K562 (cell line): ENCODE data around the gene MID1IP1. TPM values are rescaled to one million over a fixed set of nuclear protein-coding genes. Genes with fewer than 3 reads are reported as not detected.

Source experiments
- ARNT ChIP-seq, 2 experiments: fragments of 450-650 bp; IDR thresholded peaks; 2 replicates each; pipeline ENCODE4 v1.6.1; 2016; ENCODE audit warnings: mild to moderate bottlenecking in 1 of 2
- FUS ChIP-seq: fragments of 200-400 bp; formaldehyde crosslinking; optimal IDR thresholded peaks from 2 replicates; pipeline ENCODE3; 2017; ENCODE audit warnings: low read depth, low read length
- HDAC1 ChIP-seq, 2 experiments: fragments of 450-650 bp; IDR thresholded peaks; 2 replicates each; pipeline ENCODE4 v1.6.1; 2016 to 2017; ENCODE audit warnings: inconsistent platforms in 1 of 2, mild to moderate bottlenecking in 1 of 2, moderate library complexity in 1 of 2
- HMG20B ChIP-seq: fragments of 250-450 bp; sonication (Bioruptor Pico); IDR thresholded peaks from 2 replicates; pipeline ENCODE4 v1.5.0; 2021; ENCODE audit warnings: mild to moderate bottlenecking
- MTA3 ChIP-seq: fragments of 450-650 bp; formaldehyde crosslinking; IDR thresholded peaks from 2 replicates; pipeline ENCODE4 v1.6.1; 2017; ENCODE audit warnings: mild to moderate bottlenecking, borderline replicate concordance
- MXI1 ChIP-seq: IDR thresholded peaks from 2 replicates; pipeline ENCODE4 v1.6.1; 2011; ENCODE audit warnings: low read depth, mild to moderate bottlenecking, improper control_type of control experiment, low read length
- OTX1 ChIP-seq: fragments of 450-650 bp; formaldehyde crosslinking; IDR thresholded peaks from 2 replicates; pipeline ENCODE4 v1.4.0; 2022; ENCODE audit warnings: mild to moderate bottlenecking
- PTTG1 ChIP-seq: fragments of 450-650 bp; IDR thresholded peaks from 2 replicates; pipeline ENCODE4 v1.6.1; 2016; ENCODE audit warnings: low read depth, mild to moderate bottlenecking, missing genetic modification characterization, missing compliant biosample characterization
- RBM22 ChIP-seq: fragments of 200-400 bp; formaldehyde crosslinking; IDR thresholded peaks from 2 replicates; pipeline ENCODE4 v1.6.1; 2018; ENCODE audit warnings: low read length, low read depth; ENCODE audit not compliant: poor library complexity, severe bottlenecking
- TOE1 ChIP-seq, 2 experiments: fragments of 450-650 bp in 1 of 2; sonication (generic) in 1 of 2; formaldehyde crosslinking in 1 of 2; IDR thresholded peaks; 2 replicates each; pipeline versions ENCODE4 v1.7.1 to v1.8.0; 2016 to 2022; ENCODE audit warnings: borderline replicate concordance in 2 of 2, mild to moderate bottlenecking in 2 of 2, antibody characterized with exemption in 1 of 2, inconsistent platforms in 1 of 2, low read depth in 1 of 2, missing genetic modification reagents in 1 of 2, moderate library complexity in 1 of 2
- ZBTB34 ChIP-seq: fragments of 250-450 bp; sonication (Bioruptor Pico); IDR thresholded peaks from 2 replicates; pipeline ENCODE4 v1.8.0; 2021; ENCODE audit warnings: mild to moderate bottlenecking, moderate library complexity
- ZNF121 ChIP-seq: sonication (generic); formaldehyde crosslinking; conservative IDR thresholded peaks from 2 replicates; pipeline ENCODE4 v1.8.0; 2022; ENCODE audit warnings: missing genetic modification reagents
- ZNF384 ChIP-seq: IDR thresholded peaks from 2 replicates; pipeline ENCODE4 v1.6.1; 2012; ENCODE audit warnings: low read depth, low read length, improper control_type of control experiment
- ZNF766 ChIP-seq: fragments of 200-800 bp; sonication (Bioruptor generic); conservative IDR thresholded peaks from 2 replicates; pipeline ENCODE4 v1.6.1; 2016; ENCODE audit warnings: missing genetic modification characterization, missing compliant biosample characterization
- polyA plus RNA-seq, 8 experiments: library from polyadenylated mRNA; depleted of rRNA in 4 of 8; stranded (reverse) in 5 of 8; unstranded in 3 of 8; fragments of >200 nt; fragmentation: Nextera tagmentation in 2 of 8; fragmentation: Illumina TruSeq in 1 of 8; extraction: Ambion mirVana in 2 of 8; extraction: Trizol in 1 of 8; gene quantifications; 2 replicates each; pipeline versions ENCODE4 v1.2.1 to v1.2.3, GENCODE V29; 2011 to 2014; ENCODE audit warnings: inconsistent platforms in 1 of 8, missing spikeins in 1 of 8
- total RNA-seq, 7 experiments: library from RNA; depleted of rRNA in 6 of 7; stranded (reverse); fragments of >200 nt in 6 of 7; fragmentation: Illumina TruSeq in 2 of 7; extraction: Trizol in 2 of 7; gene quantifications; 2 replicates each; pipeline versions ENCODE4 v1.2.1 to v1.2.3, GENCODE V29; 2011 to 2021; ENCODE audit warnings: low replicate concordance in 1 of 7
- TF ChIP-seq, protein P1 (sequence below): sonication (generic); formaldehyde crosslinking; IDR thresholded peaks from 2 replicates; pipeline ENCODE4 v1.9.0; 2022; ENCODE audit warnings: mild to moderate bottlenecking, missing genetic modification reagents
- TF ChIP-seq, protein P2 (sequence below): fragments of 250-450 bp; sonication (Bioruptor Pico); IDR thresholded peaks from 2 replicates; pipeline ENCODE4 v1.8.0; 2021; ENCODE audit warnings: moderate library complexity, mild to moderate bottlenecking, inconsistent platforms
- TF ChIP-seq, protein P3 (sequence below): sonication (generic); formaldehyde crosslinking; IDR thresholded peaks from 2 replicates; pipeline ENCODE4 v1.8.0; 2023; ENCODE audit warnings: missing genetic modification reagents, mild to moderate bottlenecking, borderline replicate concordance
- TF ChIP-seq, protein P4 (sequence below): fragments of 200-400 bp; formaldehyde crosslinking; IDR thresholded peaks from 2 replicates; pipeline ENCODE4 v1.6.1; 2017; ENCODE audit warnings: mild to moderate bottlenecking, low read depth, low read length, moderate library complexity

The MID1IP1 gene
- total and polyA plus RNA-seq, 9 of the 15 experiments (the other 6 are each of a cell fraction or from before 2014, with no cell fraction given) = 0.51 to 102 (median 27.5) TPM

GRCh38 chrX:38841750-38842149 is 40.5 kb downstream of the MID1IP1 start (continued):
- TF ChIP-seq, protein P1, sequence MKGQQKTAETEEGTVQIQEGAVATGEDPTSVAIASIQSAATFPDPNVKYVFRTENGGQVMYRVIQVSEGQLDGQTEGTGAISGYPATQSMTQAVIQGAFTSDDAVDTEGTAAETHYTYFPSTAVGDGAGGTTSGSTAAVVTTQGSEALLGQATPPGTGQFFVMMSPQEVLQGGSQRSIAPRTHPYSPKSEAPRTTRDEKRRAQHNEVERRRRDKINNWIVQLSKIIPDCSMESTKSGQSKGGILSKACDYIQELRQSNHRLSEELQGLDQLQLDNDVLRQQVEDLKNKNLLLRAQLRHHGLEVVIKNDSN (CRISPR knock-in tag) = no peak
- TF ChIP-seq HMG20B (CRISPR knock-in tag) (no peak), FUS (no peak), ZNF121 (no peak), ZBTB34 (CRISPR knock-in tag) (no peak), MTA3 (0 out of 2 replicates have a peak, but pooled peaks have one; percentile 50), OTX1 (CRISPR knock-in tag) (no peak), ARNT (IDR thresholded peaks at IDR 0.05) (no peak), PTTG1 (tag) (no peak), ZNF766 (peak; percentile 36; the same call in 1 of the 2 replicates), HDAC1 (IDR thresholded peaks at IDR 0.05) (peak in 1 of 2 experiments; percentile 56; a peak in 1 of 4 replicates), MXI1 (no peak), ZNF384 (no peak), RBM22 (no peak), TOE1 (IDR thresholded peaks at IDR 0.05; ENCODE audit: borderline replicate concordance) (no peak; the same call in 1 of the 2 replicates), TOE1 (CRISPR knock-in tag; IDR thresholded peaks at IDR 0.05; ENCODE audit: borderline replicate concordance, low read depth) (no peak)
- TF ChIP-seq, protein P2, sequence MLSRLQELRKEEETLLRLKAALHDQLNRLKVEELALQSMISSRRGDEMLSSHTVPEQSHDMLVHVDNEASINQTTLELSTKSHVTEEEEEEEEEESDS (CRISPR knock-in tag) = no peak
- TF ChIP-seq, protein P3, sequence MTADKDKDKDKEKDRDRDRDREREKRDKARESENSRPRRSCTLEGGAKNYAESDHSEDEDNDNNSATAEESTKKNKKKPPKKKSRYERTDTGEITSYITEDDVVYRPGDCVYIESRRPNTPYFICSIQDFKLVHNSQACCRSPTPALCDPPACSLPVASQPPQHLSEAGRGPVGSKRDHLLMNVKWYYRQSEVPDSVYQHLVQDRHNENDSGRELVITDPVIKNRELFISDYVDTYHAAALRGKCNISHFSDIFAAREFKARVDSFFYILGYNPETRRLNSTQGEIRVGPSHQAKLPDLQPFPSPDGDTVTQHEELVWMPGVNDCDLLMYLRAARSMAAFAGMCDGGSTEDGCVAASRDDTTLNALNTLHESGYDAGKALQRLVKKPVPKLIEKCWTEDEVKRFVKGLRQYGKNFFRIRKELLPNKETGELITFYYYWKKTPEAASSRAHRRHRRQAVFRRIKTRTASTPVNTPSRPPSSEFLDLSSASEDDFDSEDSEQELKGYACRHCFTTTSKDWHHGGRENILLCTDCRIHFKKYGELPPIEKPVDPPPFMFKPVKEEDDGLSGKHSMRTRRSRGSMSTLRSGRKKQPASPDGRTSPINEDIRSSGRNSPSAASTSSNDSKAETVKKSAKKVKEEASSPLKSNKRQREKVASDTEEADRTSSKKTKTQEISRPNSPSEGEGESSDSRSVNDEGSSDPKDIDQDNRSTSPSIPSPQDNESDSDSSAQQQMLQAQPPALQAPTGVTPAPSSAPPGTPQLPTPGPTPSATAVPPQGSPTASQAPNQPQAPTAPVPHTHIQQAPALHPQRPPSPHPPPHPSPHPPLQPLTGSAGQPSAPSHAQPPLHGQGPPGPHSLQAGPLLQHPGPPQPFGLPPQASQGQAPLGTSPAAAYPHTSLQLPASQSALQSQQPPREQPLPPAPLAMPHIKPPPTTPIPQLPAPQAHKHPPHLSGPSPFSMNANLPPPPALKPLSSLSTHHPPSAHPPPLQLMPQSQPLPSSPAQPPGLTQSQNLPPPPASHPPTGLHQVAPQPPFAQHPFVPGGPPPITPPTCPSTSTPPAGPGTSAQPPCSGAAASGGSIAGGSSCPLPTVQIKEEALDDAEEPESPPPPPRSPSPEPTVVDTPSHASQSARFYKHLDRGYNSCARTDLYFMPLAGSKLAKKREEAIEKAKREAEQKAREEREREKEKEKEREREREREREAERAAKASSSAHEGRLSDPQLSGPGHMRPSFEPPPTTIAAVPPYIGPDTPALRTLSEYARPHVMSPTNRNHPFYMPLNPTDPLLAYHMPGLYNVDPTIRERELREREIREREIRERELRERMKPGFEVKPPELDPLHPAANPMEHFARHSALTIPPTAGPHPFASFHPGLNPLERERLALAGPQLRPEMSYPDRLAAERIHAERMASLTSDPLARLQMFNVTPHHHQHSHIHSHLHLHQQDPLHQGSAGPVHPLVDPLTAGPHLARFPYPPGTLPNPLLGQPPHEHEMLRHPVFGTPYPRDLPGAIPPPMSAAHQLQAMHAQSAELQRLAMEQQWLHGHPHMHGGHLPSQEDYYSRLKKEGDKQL (CRISPR knock-in tag) = no peak
- TF ChIP-seq, protein P4, sequence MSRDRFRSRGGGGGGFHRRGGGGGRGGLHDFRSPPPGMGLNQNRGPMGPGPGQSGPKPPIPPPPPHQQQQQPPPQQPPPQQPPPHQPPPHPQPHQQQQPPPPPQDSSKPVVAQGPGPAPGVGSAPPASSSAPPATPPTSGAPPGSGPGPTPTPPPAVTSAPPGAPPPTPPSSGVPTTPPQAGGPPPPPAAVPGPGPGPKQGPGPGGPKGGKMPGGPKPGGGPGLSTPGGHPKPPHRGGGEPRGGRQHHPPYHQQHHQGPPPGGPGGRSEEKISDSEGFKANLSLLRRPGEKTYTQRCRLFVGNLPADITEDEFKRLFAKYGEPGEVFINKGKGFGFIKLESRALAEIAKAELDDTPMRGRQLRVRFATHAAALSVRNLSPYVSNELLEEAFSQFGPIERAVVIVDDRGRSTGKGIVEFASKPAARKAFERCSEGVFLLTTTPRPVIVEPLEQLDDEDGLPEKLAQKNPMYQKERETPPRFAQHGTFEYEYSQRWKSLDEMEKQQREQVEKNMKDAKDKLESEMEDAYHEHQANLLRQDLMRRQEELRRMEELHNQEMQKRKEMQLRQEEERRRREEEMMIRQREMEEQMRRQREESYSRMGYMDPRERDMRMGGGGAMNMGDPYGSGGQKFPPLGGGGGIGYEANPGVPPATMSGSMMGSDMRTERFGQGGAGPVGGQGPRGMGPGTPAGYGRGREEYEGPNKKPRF = no peak
